Fibroblast of the aortic adventitia (primary cell): ENCODE data around the gene TRPM3. TPM values are rescaled to one million over a fixed set of nuclear protein-coding genes. Genes with fewer than 3 reads are reported as not detected.
A peak's percentile ranks its signal among the peaks of the same experiment; 100 is the strongest.

Source experiments
- DNase-seq: peaks from one replicate; pipeline ENCODE4 v3.0.0-alpha.2; 2010; ENCODE audit warnings: low read depth
- H3K4me3 ChIP-seq: 2 replicates; pipeline ENCODE4 v1.5.1; 2011; ENCODE audit warnings: low read depth, mild to moderate bottlenecking, control low read depth, low read length, moderate library complexity
- total RNA-seq: library from RNA; depleted of rRNA; stranded (reverse); fragments of >200 nt; gene quantifications from 2 replicates; pipeline ENCODE4 v1.2.3, GENCODE V29; 2012; ENCODE audit warnings: low replicate concordance
- TF ChIP-seq, protein P1 (sequence below): IDR thresholded peaks from 2 replicates; pipeline ENCODE4 v1.5.1; 2011; ENCODE audit warnings: mild to moderate bottlenecking, low read length, control low read depth, inconsistent platforms; ENCODE audit not compliant: insufficient read depth

Gene TRPM3
- total RNA-seq, 1 donor = 8.8 TPM

GRCh38 chr9:70603020-70603411 lies 518.4 kb downstream of the TRPM3 start:
- H3K4me3 ChIP-seq = no peak overlapping the region
- TF ChIP-seq, protein P1, sequence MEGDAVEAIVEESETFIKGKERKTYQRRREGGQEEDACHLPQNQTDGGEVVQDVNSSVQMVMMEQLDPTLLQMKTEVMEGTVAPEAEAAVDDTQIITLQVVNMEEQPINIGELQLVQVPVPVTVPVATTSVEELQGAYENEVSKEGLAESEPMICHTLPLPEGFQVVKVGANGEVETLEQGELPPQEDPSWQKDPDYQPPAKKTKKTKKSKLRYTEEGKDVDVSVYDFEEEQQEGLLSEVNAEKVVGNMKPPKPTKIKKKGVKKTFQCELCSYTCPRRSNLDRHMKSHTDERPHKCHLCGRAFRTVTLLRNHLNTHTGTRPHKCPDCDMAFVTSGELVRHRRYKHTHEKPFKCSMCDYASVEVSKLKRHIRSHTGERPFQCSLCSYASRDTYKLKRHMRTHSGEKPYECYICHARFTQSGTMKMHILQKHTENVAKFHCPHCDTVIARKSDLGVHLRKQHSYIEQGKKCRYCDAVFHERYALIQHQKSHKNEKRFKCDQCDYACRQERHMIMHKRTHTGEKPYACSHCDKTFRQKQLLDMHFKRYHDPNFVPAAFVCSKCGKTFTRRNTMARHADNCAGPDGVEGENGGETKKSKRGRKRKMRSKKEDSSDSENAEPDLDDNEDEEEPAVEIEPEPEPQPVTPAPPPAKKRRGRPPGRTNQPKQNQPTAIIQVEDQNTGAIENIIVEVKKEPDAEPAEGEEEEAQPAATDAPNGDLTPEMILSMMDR = no peak
- no peak for DNase-seq

- TF ChIP-seq, protein P1 = peak; percentile 73
- DNase-seq = peak; percentile 96
- peak overlapping the region; percentile 26 for H3K4me3 ChIP-seq
Observed at GRCh38 chr9:70602321-70603019, 519.0 kb downstream of the TRPM3 start.

GRCh38 chr9:70601000-70601951 lies 520.1 kb downstream of the TRPM3 start:
- TF ChIP-seq, protein P1 = no peak
- peak overlapping the region; percentile 26 for H3K4me3 ChIP-seq
- DNase-seq = peak; percentile 100

DNA sequence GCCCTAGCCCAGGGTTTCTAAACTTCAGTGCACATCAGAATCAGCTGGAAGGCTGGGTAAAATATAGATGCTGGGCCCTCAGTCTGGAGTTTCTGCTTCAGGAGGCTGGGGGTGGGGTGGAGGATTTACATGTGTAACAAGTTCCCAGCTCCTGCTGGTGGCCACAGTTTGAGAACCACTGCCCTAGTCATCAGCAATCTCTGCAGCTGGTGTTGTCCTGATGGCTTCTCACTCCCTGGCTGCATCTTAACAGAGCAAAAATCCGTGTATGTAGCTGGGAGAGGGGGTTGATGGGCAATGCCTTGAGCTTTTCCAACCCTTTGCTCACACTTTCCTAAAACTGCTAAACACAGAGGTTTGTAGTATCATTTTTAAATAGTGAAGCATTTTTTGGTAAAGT lies 520.9 kb downstream of the TRPM3 start:
- TF ChIP-seq, protein P1 = no peak
- H3K4me3 ChIP-seq = peak overlapping the region; percentile 18
- DNase-seq = peak; percentile 88

GRCh38 chr9:70597886-70598285 lies 523.5 kb downstream of the TRPM3 start:
- TF ChIP-seq, protein P1 = no peak
- DNase-seq = no peak
- H3K4me3 ChIP-seq = no peak overlapping the region

GRCh38 chr9:70595211-70595610 lies 526.2 kb downstream of the TRPM3 start:
- peak; percentile 67 for DNase-seq
- TF ChIP-seq, protein P1 = no peak
- H3K4me3 ChIP-seq = no peak overlapping the region
